Mucosa of stomach (tissue), 1 donor: ENCODE measurements around the gene ACAP3.
A peak's percentile ranks its signal among the peaks of the same experiment; 100 is the strongest.

Experiments used
- H3K27me3 ChIP-seq: one replicate; pipeline ENCODE4 v1.7.0; 2013; ENCODE audit warnings: mild to moderate bottlenecking, low read length; ENCODE audit not compliant: control insufficient read depth, insufficient read depth
- H3K36me3 ChIP-seq: one replicate; pipeline ENCODE4 v1.7.0; 2013; ENCODE audit warnings: low read length; ENCODE audit not compliant: control insufficient read depth, insufficient read depth
- H3K4me1 ChIP-seq: one replicate; pipeline ENCODE4 v1.7.0; 2013; ENCODE audit warnings: mild to moderate bottlenecking, low read length; ENCODE audit not compliant: control insufficient read depth, insufficient read depth
- H3K4me3 ChIP-seq: one replicate; pipeline ENCODE4 v1.7.0; 2013; ENCODE audit warnings: low read length
- H3K9ac ChIP-seq: one replicate; pipeline ENCODE4 v1.7.0; 2013; ENCODE audit warnings: mild to moderate bottlenecking, low read length, moderate library complexity
- H3K9me3 ChIP-seq: one replicate; pipeline ENCODE4 v1.7.0; 2013; ENCODE audit warnings: mild to moderate bottlenecking, low read length, moderate library complexity; ENCODE audit not compliant: control insufficient read depth
- donor health status: Pancreatic carcinoma.

ACAP3 gene

GRCh38 chr1:1348420-1349255 is 40.9 kb upstream of the ACAP3 start:
- no peaks in the 10 kb centered on the region for H3K36me3 ChIP-seq
- H3K9ac ChIP-seq = peak overlapping the region; percentile 72
- no peaks in the 10 kb centered on the region for H3K9me3 ChIP-seq
- peaks cover 50% of the 10 kb centered on the region for H3K4me1 ChIP-seq
- H3K27me3 ChIP-seq = peaks cover 20% of the 10 kb centered on the region
- peak overlapping the region; percentile 60 for H3K4me3 ChIP-seq

- H3K36me3 ChIP-seq = no peaks in the 10 kb centered on the region
- no peaks in the 10 kb centered on the region for H3K9me3 ChIP-seq
- H3K4me1 ChIP-seq = peaks cover 54% of the 10 kb centered on the region
- peaks cover 12% of the 10 kb centered on the region for H3K27me3 ChIP-seq
- H3K9ac ChIP-seq = peak overlapping the region; percentile 72
- peak overlapping the region; percentile 60 for H3K4me3 ChIP-seq
Observed at GRCh38 chr1:1347663-1348419, 40.1 kb upstream of the ACAP3 start.

GRCh38 chr1:1347026-1347595 is 39.4 kb upstream of the ACAP3 start:
- peaks cover 54% of the 10 kb centered on the region for H3K4me1 ChIP-seq
- H3K27me3 ChIP-seq = peaks cover 4% of the 10 kb centered on the region
- H3K4me3 ChIP-seq = no peak overlapping the region
- no peak overlapping the region for H3K9ac ChIP-seq
- no peaks in the 10 kb centered on the region for H3K9me3 ChIP-seq
- no peaks in the 10 kb centered on the region for H3K36me3 ChIP-seq

DNA sequence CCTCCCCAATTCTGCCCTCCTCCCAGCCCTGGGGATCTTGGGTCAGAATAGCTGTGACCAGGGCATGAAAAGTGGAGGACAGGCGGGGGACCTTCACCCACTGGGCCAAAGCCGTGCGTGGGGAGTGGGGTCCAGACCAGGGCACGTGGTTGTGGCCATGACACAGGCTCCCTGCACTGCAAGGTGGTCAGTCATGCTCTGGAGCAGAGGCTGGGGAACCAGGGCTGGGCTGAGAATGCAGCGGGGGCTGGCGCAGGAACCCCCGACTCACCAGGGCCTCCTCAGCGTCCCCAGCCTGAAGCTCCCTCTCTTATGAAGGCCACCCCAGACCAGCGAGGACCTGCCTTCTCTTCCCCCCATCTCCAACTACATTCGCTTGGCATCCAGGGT is 38.8 kb upstream of the ACAP3 start:
- Histone ChIP-seq H3K27me3 (no peaks in the 10 kb centered on the region), H3K9me3 (no peaks in the 10 kb centered on the region), H3K4me1 (peaks cover 49% of the 10 kb centered on the region), H3K36me3 (no peaks in the 10 kb centered on the region), H3K4me3 (no peak overlapping the region), H3K9ac (no peak overlapping the region)

DNA sequence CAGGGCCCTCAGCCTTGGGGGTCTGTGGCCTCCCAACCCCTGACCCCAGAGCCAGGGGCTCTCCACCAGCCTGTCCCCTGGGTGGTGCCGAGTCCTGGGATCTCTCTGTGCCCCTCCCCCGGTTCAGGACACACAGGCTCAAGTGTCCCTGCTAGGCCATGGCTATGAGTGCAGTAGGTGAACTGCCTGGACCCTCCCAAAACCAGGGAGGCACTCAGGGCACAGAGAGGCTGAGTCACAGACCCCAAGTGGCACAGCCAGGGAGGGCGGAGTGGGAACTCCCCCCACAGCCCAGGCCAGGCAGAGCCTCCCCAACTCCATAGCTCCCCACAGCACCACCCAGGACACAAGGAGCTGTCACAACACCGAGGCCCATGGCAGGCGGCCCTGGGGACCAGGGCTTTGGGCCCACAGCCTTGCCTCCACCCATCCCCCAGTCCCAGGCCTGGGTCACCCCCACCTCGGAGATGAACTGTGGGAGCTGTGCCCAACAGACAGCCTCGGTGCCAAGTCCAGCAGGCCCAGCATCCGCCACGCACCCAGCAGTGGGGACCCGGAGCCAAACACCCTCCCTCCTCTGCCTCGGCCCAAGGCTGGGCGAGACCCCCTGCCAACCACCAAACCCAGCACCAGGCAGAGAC is 38.2 kb upstream of the ACAP3 start:
- no peaks in the 10 kb centered on the region for H3K36me3 ChIP-seq
- peaks cover 47% of the 10 kb centered on the region for H3K4me1 ChIP-seq
- no peaks in the 10 kb centered on the region for H3K9me3 ChIP-seq
- H3K4me3 ChIP-seq = no peak overlapping the region
- H3K27me3 ChIP-seq = no peaks in the 10 kb centered on the region
- H3K9ac ChIP-seq = peak overlapping the region; percentile 43

DNA sequence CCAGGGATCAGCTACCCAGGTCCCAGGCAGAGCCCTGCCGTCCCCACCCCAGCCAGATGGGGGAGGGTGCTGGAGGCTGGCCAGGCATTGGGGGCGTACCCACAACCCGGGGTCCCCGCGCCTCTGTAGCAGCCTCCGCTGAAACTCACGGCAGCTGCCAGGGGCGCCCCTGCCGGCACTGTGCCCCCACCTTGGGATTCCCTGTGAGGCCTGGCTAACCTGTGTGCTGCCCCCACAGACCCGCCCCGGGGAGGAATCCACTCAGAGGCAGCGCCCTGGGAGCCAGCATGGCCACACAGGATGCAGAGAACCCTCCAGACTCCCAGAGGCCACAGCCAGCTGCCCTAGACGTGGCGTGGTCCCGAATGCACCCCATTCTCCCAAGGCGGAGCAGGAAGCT is 37.7 kb upstream of the ACAP3 start:
- Histone ChIP-seq H3K36me3 (no peaks in the 10 kb centered on the region), H3K4me1 (peaks cover 47% of the 10 kb centered on the region), H3K9ac (peak overlapping the region; percentile 43), H3K27me3 (no peaks in the 10 kb centered on the region), H3K9me3 (no peaks in the 10 kb centered on the region), H3K4me3 (no peak overlapping the region)

- no peaks in the 10 kb centered on the region for H3K36me3 ChIP-seq
- no peak overlapping the region for H3K4me3 ChIP-seq
- H3K27me3 ChIP-seq = no peaks in the 10 kb centered on the region
- H3K9ac ChIP-seq = peak overlapping the region; percentile 43
- no peaks in the 10 kb centered on the region for H3K9me3 ChIP-seq
- H3K4me1 ChIP-seq = peaks cover 47% of the 10 kb centered on the region
Observed at GRCh38 chr1:1344655-1345361, 37.1 kb upstream of the ACAP3 start.

GRCh38 chr1:1343811-1344421 is 36.2 kb upstream of the ACAP3 start:
- H3K9me3 ChIP-seq = no peaks in the 10 kb centered on the region
- no peaks in the 10 kb centered on the region for H3K27me3 ChIP-seq
- peaks cover 47% of the 10 kb centered on the region for H3K4me1 ChIP-seq
- no peaks in the 10 kb centered on the region for H3K36me3 ChIP-seq
- H3K9ac ChIP-seq = peak overlapping the region; percentile 36
- no peak overlapping the region for H3K4me3 ChIP-seq

- Histone ChIP-seq H3K4me3 (no peak overlapping the region), H3K4me1 (peaks cover 44% of the 10 kb centered on the region), H3K9me3 (no peaks in the 10 kb centered on the region), H3K27me3 (no peaks in the 10 kb centered on the region), H3K9ac (no peak overlapping the region), H3K36me3 (no peaks in the 10 kb centered on the region)
Observed at GRCh38 chr1:1342584-1343115, 34.9 kb upstream of the ACAP3 start.

DNA sequence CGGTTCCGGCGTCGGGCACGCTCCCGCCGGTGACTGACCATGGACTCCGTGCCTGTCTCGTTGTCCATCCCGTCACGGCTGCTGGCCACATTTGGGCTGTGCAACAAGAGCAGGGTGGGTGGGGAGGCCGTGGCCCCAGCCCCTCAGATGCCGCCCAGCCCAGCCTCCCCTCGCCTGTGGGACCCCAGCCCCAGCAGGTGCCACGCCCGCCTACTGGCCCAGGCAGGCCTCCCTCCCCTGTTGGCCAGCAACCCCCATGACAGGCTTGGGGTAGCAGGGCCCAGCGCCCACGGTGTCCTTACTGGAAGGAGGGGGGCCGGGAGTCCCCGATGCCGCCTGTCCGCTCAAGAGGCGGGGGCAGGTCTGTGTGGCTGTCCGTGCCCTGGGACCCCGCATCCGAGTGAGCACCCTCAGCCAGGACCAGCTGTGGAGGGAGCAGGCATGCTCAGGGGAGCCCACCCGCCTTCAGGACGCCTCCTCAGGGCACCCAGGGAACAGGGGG is 34.4 kb upstream of the ACAP3 start:
- no peaks in the 10 kb centered on the region for H3K27me3 ChIP-seq
- no peaks in the 10 kb centered on the region for H3K36me3 ChIP-seq
- H3K9me3 ChIP-seq = no peaks in the 10 kb centered on the region

DNA sequence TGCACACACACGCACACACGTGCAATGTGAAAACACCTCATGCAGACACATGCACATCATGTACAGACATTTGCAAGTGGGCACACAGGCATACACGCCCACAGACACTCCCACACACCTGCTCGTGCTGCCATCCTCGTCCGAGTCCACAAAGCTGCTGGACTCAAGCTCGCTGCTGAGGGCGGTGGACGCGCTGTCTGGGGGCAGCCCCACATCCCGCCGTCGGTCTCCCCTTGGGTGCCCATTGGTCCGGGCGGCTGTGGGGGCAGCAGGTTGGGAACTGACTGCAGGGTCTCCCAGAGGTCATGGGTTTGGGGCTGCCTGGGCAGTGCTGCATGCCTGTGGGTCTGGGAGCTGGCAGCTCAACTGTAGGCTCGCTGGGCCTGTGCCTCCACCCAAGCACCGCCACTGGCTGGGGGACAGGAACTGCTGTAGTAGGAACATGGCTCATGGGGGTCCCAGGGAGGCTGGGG is 33.9 kb upstream of the ACAP3 start:
- Histone ChIP-seq H3K9ac (no peak overlapping the region), H3K4me3 (no peak overlapping the region), H3K4me1 (peaks cover 40% of the 10 kb centered on the region), H3K27me3 (no peaks in the 10 kb centered on the region), H3K36me3 (no peaks in the 10 kb centered on the region), H3K9me3 (no peaks in the 10 kb centered on the region)

More for the DNA sequence above, 34.4 kb upstream of the ACAP3 start:
- no peak overlapping the region for H3K4me3 ChIP-seq
- peaks cover 44% of the 10 kb centered on the region for H3K4me1 ChIP-seq
- no peak overlapping the region for H3K9ac ChIP-seq
